Globus pallidus (tissue), 1 donor: ENCODE data around the gene SERHL2.
"Not testable (repeated sequence)": the region's sequence is repeated elsewhere in the genome, so short reads cannot be mapped to it uniquely, and the experiment has no call there.

ENCODE experiments used
- DNase-seq: peaks from one replicate; pipeline ENCODE4 v3.0.0-alpha.2; 2015; ENCODE audit warnings: low spot score

Gene SERHL2

GRCh38 chr22:42575996-42576574 is 22.3 kb downstream of the SERHL2 start:
- DNase-seq = not testable (repeated sequence)

- not testable (repeated sequence) for DNase-seq
Measured at GRCh38 chr22:42577141-42577540, 23.4 kb downstream of the SERHL2 start.

- DNase-seq = no peak
Measured at GRCh38 chr22:42577623-42578240, 24.0 kb downstream of the SERHL2 start.

GRCh38 chr22:42580040-42580439 is 26.3 kb downstream of the SERHL2 start:
- DNase-seq = not testable (repeated sequence)

GRCh38 chr22:42581194-42581761 is 27.5 kb downstream of the SERHL2 start:
- not testable (repeated sequence) for DNase-seq

GRCh38 chr22:42581762-42582716 is 28.3 kb downstream of the SERHL2 start:
- DNase-seq = peak; percentile 61

- no peak for DNase-seq
Measured at GRCh38 chr22:42582987-42583386, 29.2 kb downstream of the SERHL2 start.

GRCh38 chr22:42584364-42584940 is 30.7 kb downstream of the SERHL2 start:
- no peak for DNase-seq

GRCh38 chr22:42585096-42585495 is 31.3 kb downstream of the SERHL2 start:
- no peak for DNase-seq

GRCh38 chr22:42586381-42586780 is 32.6 kb downstream of the SERHL2 start:
- no peak for DNase-seq

GRCh38 chr22:42587588-42588175 is 33.9 kb downstream of the SERHL2 start:
- DNase-seq = no peak

GRCh38 chr22:42591987-42592386 is 38.2 kb downstream of the SERHL2 start:
- no peak for DNase-seq

- DNase-seq = no peak
Measured at GRCh38 chr22:42595434-42595833, 41.7 kb downstream of the SERHL2 start.

GRCh38 chr22:42596336-42596735 is 42.6 kb downstream of the SERHL2 start:
- DNase-seq = no peak

GRCh38 chr22:42596863-42597530 is 43.2 kb downstream of the SERHL2 start:
- DNase-seq = no peak

- no peak for DNase-seq
Measured at GRCh38 chr22:42601879-42602465, 48.2 kb downstream of the SERHL2 start.

- DNase-seq = no peak
Measured at GRCh38 chr22:42602470-42602869, 48.7 kb downstream of the SERHL2 start.

- DNase-seq = no peak
Measured at GRCh38 chr22:42603427-42603826, 49.7 kb downstream of the SERHL2 start.

GRCh38 chr22:42604403-42604802 is 50.6 kb downstream of the SERHL2 start:
- DNase-seq = no peak

- not testable (repeated sequence) for DNase-seq
Measured at GRCh38 chr22:42607641-42608040, 53.9 kb downstream of the SERHL2 start.
